Adrenal gland (tissue), 5 donors: Measurements from ENCODE around the gene CNOT11.

ENCODE experiments used
- POLR2A ChIP-seq, 2 donors: fragments of 450-650 bp; IDR thresholded peaks; one replicate each; pipeline ENCODE4 v1.6.1; 2017; ENCODE audit warnings: antibody characterized with exemption in 2 of 2, mild to moderate bottlenecking in 2 of 2, moderate library complexity in 1 of 2
- TF ChIP-seq, protein P1 (sequence below), 6 experiments: fragments of 450-650 bp in 4 of 6; fragments of 200-600 bp in 2 of 6; sonication (generic) in 1 of 6; IDR thresholded peaks; 1 replicate in 5 of 6; 2 replicates in 1 of 6; pipeline versions ENCODE4 v1.5.1 to v1.8.0; 2016 to 2021; ENCODE audit warnings: antibody characterized with exemption in 6 of 6, mild to moderate bottlenecking in 2 of 6, moderate library complexity in 1 of 6
- donor health status: DM: no; HTN: no; CAD: no.

- TF ChIP-seq, protein P1, sequence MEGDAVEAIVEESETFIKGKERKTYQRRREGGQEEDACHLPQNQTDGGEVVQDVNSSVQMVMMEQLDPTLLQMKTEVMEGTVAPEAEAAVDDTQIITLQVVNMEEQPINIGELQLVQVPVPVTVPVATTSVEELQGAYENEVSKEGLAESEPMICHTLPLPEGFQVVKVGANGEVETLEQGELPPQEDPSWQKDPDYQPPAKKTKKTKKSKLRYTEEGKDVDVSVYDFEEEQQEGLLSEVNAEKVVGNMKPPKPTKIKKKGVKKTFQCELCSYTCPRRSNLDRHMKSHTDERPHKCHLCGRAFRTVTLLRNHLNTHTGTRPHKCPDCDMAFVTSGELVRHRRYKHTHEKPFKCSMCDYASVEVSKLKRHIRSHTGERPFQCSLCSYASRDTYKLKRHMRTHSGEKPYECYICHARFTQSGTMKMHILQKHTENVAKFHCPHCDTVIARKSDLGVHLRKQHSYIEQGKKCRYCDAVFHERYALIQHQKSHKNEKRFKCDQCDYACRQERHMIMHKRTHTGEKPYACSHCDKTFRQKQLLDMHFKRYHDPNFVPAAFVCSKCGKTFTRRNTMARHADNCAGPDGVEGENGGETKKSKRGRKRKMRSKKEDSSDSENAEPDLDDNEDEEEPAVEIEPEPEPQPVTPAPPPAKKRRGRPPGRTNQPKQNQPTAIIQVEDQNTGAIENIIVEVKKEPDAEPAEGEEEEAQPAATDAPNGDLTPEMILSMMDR (IDR thresholded peaks at IDR 0.05) = no peak
- no peak for TF ChIP-seq POLR2A (IDR thresholded peaks at IDR 0.05)
Observed at GRCh38 chr2:101255501-101255900, 2.8 kb downstream of the CNOT11 start.
